Osteoblast (primary cell): ENCODE results near the gene MYG1. TPM values are rescaled to one million over a fixed set of nuclear protein-coding genes. Genes with fewer than 3 reads are reported as not detected.
A peak's percentile ranks its signal among the peaks of the same experiment; 100 is the strongest.

Experiments
- DNase-seq: peaks from one replicate; pipeline ENCODE4 v3.0.0; 2011; ENCODE audit warnings: low spot score, mixed read lengths; ENCODE audit not compliant: insufficient read length; ENCODE audit errors: missing footprints
- H2AFZ ChIP-seq: 2 replicates; pipeline ENCODE4 v1.6.0; 2011; ENCODE audit warnings: mild to moderate bottlenecking, low read length
- H3K27ac ChIP-seq: 2 replicates; pipeline ENCODE4 v1.5.1; 2011; ENCODE audit warnings: mild to moderate bottlenecking, low read depth, low read length, moderate library complexity
- H3K27me3 ChIP-seq: 2 replicates; pipeline ENCODE4 v1.6.0; 2012; ENCODE audit warnings: mild to moderate bottlenecking, control low read depth, inconsistent platforms, low read length, moderate library complexity; ENCODE audit not compliant: insufficient read depth
- H3K36me3 ChIP-seq: 2 replicates; pipeline ENCODE4 v1.5.1; 2011; ENCODE audit warnings: mild to moderate bottlenecking, low read length, control low read depth, moderate library complexity; ENCODE audit not compliant: insufficient read depth
- H3K4me1 ChIP-seq: 2 replicates; pipeline ENCODE4 v1.5.1; 2011; ENCODE audit warnings: mild to moderate bottlenecking, low read length, control low read depth, moderate library complexity; ENCODE audit not compliant: insufficient read depth
- H3K4me2 ChIP-seq: 2 replicates; pipeline ENCODE4 v1.6.0; 2011; ENCODE audit warnings: mild to moderate bottlenecking, low read length; ENCODE audit not compliant: insufficient read depth
- H3K4me3 ChIP-seq: fragments of 200-600 bp; sonication (generic); 3 replicates; pipeline ENCODE4 v1.5.1; 2012; ENCODE audit warnings: mild to moderate bottlenecking, low read length, inconsistent platforms; ENCODE audit not compliant: insufficient read depth
- H3K79me2 ChIP-seq: 2 replicates; pipeline ENCODE4 v1.6.0; 2012; ENCODE audit warnings: mild to moderate bottlenecking, low read length, control low read depth, inconsistent platforms; ENCODE audit not compliant: insufficient read depth
- H3K9me3 ChIP-seq: 2 replicates; pipeline ENCODE4 v1.5.1; 2011; ENCODE audit warnings: low read depth, low read length, control low read depth
- H4K20me1 ChIP-seq: 2 replicates; pipeline ENCODE4 v1.6.0; 2012; ENCODE audit warnings: mild to moderate bottlenecking, low read length, control low read depth; ENCODE audit not compliant: insufficient read depth
- CTCF ChIP-seq: IDR thresholded peaks from 2 replicates; pipeline ENCODE4 v1.5.1; 2011; ENCODE audit warnings: mild to moderate bottlenecking, low read depth, low read length, moderate library complexity; ENCODE audit errors: extremely low read depth
- total RNA-seq: library from RNA; depleted of rRNA; stranded (reverse); fragments of >200 nt; gene quantifications from 2 replicates; pipeline ENCODE4 v1.2.3, GENCODE V29; 2012

MYG1 gene
- total RNA-seq, 1 donor = 32.9 TPM

GRCh38 chr12:53279283-53279869 lies 20.1 kb upstream of the MYG1 start:
- H3K36me3 ChIP-seq = peaks cover 47% of the 10 kb centered on the region
- no peaks in the 10 kb centered on the region for H3K79me2 ChIP-seq
- H3K27me3 ChIP-seq = no peaks in the 10 kb centered on the region
- no peaks in the 10 kb centered on the region for H4K20me1 ChIP-seq
- H3K4me2 ChIP-seq = no peak overlapping the region
- H2AFZ ChIP-seq = no peak overlapping the region
- H3K4me1 ChIP-seq = no peaks in the 10 kb centered on the region
- no peak overlapping the region for H3K27ac ChIP-seq
- TF ChIP-seq CTCF = no peak
- H3K9me3 ChIP-seq = no peaks in the 10 kb centered on the region
- H3K4me3 ChIP-seq = no peak overlapping the region
- no peak for DNase-seq

- H3K4me3 ChIP-seq = no peak overlapping the region
- H2AFZ ChIP-seq = no peak overlapping the region
- H3K4me1 ChIP-seq = no peaks in the 10 kb centered on the region
- H3K79me2 ChIP-seq = no peaks in the 10 kb centered on the region
- TF ChIP-seq CTCF = no peak
- H3K9me3 ChIP-seq = no peaks in the 10 kb centered on the region
- H3K27me3 ChIP-seq = no peaks in the 10 kb centered on the region
- H3K27ac ChIP-seq = no peak overlapping the region
- H4K20me1 ChIP-seq = no peaks in the 10 kb centered on the region
- DNase-seq = no peak
- H3K4me2 ChIP-seq = no peak overlapping the region
- H3K36me3 ChIP-seq = peaks cover 50% of the 10 kb centered on the region
Measured at GRCh38 chr12:53279888-53280498, 19.5 kb upstream of the MYG1 start.

- Histone ChIP-seq H2AFZ (no peak overlapping the region), H3K9me3 (no peaks in the 10 kb centered on the region), H3K79me2 (peaks cover under 1% of the 10 kb centered on the region), H3K4me1 (peaks cover 19% of the 10 kb centered on the region), H3K4me3 (no peak overlapping the region), H3K36me3 (peaks cover 28% of the 10 kb centered on the region), H4K20me1 (no peaks in the 10 kb centered on the region), H3K27me3 (no peaks in the 10 kb centered on the region), H3K27ac (no peak overlapping the region), H3K4me2 (no peak overlapping the region)
- DNase-seq = no peak
- TF ChIP-seq CTCF = no peak
Measured at GRCh38 chr12:53286448-53286847, 13.0 kb upstream of the MYG1 start.

GRCh38 chr12:53287741-53288216 lies 11.7 kb upstream of the MYG1 start:
- TF ChIP-seq CTCF = peak; percentile 65
- DNase-seq = peak; percentile 91
- peaks cover 22% of the 10 kb centered on the region for H3K36me3 ChIP-seq

More at GRCh38 chr12:53287741-53288216, 11.7 kb upstream of the MYG1 start:
- Histone ChIP-seq H3K9me3 (no peaks in the 10 kb centered on the region), H3K4me3 (no peak overlapping the region), H3K27ac (no peak overlapping the region), H3K4me2 (no peak overlapping the region), H3K27me3 (no peaks in the 10 kb centered on the region), H2AFZ (peak overlapping the region; percentile 36), H3K79me2 (peaks cover 5% of the 10 kb centered on the region), H3K4me1 (peaks cover 19% of the 10 kb centered on the region), H4K20me1 (no peaks in the 10 kb centered on the region)
